HG03378 (cell line): ENCODE data around the gene DNPEP.
"Not testable (repeated sequence)": the region's sequence is repeated elsewhere in the genome, so short reads cannot be mapped to it uniquely, and the experiment has no call there.

ENCODE experiments used
- ATAC-seq: cut with Tn5 transposase; IDR thresholded peaks from one replicate; pipeline ENCODE4 v1.9.1; 2021; ENCODE audit warnings: mild to moderate bottlenecking, moderate library complexity; ENCODE audit not compliant: unreplicated experiment

Gene DNPEP

DNA sequence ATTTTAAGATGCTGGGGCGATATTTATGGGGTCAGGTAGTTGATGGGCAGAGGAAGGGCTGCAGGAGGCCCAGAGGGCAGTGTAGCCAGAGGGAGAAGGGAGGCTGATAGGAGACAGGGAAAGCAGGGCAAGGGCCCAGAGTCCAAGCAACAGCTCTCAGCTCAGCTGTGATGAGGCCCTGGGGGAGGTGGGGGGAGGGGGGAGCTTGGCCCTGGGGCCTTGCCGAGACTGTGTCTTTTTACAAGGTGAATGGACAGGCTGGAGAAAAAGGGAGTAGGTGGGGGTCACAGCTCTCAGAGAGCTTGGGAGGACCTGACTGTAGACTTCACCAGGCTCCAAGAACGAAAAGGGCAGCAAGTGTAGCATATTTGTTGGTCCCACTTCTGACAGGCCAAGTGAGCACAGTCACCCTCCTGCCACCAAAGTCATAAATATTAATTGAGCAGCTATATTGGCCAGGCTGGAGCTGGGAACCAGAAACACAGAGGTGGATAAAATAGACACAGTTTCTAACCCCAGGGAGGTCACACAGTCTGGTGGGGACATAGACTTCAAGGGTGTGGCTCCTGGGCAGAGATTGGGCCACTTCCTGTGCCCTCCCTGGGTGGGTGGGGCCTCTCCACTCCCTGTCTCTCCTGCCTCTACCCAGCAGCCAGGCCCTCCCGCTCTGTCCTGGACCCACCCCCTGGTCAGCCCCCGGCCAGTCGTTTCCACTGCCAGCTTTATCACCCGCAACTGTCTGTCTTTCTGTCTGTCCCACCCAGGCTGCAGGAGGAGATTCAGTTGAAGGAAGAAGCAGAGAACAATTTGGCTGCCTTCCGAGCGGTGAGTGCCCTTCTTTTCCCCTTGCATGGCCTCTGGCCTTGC lies 31.9 kb upstream of the DNPEP start:
- no peak for ATAC-seq

DNA sequence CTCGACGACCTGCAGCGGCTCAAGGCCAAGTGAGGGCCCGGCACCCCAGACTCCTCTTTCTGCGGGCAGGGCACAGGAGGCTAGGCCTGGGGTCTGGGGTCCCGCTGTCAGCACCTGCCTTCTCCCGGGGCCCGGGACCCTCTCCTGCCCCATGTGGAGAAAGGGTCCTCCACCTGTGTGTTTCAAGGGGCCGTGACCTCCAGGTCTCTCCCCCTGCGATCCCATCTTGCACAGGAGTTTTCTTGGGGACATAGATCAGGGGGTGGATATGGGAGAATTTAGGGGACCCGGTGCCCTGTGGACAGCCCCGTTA lies 31.3 kb upstream of the DNPEP start:
- ATAC-seq = no peak

DNA sequence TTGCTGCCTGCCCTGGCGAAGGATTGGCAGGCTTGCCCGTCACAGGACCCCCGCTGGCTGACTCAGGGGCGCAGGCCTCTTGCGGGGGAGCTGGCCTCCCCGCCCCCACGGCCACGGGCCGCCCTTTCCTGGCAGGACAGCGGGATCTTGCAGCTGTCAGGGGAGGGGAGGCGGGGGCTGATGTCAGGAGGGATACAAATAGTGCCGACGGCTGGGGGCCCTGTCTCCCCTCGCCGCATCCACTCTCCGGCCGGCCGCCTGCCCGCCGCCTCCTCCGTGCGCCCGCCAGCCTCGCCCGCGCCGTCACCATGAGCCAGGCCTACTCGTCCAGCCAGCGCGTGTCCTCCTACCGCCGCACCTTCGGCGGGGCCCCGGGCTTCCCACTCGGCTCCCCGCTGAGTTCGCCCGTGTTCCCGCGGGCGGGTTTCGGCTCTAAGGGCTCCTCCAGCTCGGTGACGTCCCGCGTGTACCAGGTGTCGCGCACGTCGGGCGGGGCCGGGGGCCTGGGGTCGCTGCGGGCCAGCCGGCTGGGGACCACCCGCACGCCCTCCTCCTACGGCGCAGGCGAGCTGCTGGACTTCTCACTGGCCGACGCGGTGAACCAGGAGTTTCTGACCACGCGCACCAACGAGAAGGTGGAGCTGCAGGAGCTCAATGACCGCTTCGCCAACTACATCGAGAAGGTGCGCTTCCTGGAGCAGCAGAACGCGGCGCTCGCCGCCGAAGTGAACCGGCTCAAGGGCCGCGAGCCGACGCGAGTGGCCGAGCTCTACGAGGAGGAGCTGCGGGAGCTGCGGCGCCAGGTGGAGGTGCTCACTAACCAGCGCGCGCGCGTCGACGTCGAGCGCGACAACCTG lies 30.7 kb upstream of the DNPEP start, which contains the start of gene DES:
Gene DES, plus strand, starts transcription at position 223 of the 857 bp plus-strand sequence. Its CDS starts 86 bp downstream, at position 309.
- no peak for ATAC-seq

DNA sequence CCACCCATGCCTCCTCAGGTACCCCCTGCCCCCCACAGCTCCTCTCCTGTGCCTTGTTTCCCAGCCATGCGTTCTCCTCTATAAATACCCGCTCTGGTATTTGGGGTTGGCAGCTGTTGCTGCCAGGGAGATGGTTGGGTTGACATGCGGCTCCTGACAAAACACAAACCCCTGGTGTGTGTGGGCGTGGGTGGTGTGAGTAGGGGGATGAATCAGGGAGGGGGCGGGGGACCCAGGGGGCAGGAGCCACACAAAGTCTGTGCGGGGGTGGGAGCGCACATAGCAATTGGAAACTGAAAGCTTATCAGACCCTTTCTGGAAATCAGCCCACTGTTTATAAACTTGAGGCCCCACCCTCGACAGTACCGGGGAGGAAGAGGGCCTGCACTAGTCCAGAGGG lies 29.7 kb upstream of the DNPEP start:
- no peak for ATAC-seq

DNA sequence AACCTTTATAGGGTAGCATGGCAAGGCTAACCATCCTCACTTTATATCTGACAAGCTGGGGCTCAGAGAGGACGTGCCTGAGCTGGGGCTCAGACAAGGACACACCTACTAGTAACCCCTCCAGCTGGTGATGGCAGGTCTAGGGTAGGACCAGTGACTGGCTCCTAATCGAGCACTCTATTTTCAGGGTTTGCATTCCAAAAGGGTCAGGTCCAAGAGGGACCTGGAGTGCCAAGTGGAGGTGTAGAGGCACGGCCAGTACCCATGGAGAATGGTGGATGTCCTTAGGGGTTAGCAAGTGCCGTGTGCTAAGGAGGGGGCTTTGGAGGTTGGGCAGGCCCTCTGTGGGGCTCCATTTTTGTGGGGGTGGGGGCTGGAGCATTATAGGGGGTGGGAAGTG lies 29.2 kb upstream of the DNPEP start:
- ATAC-seq = no peak

DNA sequence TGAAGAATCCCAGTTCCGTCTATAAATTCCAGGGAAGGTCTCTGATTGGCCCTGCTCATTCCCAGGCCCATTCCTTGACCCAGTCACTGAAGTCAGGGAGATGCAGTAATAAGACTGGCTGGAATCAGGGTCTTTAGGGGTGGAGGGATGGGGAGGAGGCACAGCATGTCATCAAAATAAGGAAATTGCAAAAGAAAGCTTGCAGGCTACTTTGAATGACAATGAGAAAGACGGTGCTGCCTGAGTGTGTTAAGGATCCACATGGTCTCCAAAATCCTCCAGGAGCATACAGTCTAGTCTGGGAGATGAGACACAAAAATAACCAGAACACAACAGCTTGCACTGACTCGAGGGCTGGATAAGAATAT lies 28.5 kb upstream of the DNPEP start:
- ATAC-seq = no peak

DNA sequence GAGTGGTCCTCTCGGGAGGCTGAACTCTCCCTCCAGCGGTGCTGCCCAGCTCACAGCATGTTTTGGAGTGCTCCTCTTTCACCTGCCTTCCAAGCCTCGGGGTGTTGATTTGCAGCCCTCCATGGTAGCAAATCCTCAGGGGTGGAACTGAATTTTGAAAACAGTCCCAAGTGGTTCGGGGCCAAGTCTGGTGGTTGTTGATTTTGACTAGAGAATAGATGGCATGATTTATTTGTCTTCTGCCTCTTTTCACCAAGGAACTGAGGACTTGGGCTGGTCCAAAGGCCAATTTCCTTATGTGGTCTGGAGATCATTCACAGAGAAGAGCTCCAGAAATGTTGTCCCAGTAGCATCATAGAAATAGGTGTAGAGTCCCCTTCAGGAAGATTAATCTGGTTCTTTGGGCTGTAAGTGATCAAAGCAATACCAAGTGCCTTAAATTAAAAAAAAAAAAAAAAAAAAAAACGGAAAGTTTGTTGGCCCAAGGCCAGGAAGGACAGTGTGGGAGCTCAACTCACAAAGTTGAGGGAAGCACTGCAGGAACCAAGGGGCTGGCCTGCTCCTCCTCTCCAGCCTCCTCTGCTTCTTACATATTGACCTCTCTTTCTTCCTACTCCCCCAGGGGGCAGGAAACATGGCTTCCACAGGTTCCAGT lies 28.0 kb upstream of the DNPEP start:
- no peak for ATAC-seq

DNA sequence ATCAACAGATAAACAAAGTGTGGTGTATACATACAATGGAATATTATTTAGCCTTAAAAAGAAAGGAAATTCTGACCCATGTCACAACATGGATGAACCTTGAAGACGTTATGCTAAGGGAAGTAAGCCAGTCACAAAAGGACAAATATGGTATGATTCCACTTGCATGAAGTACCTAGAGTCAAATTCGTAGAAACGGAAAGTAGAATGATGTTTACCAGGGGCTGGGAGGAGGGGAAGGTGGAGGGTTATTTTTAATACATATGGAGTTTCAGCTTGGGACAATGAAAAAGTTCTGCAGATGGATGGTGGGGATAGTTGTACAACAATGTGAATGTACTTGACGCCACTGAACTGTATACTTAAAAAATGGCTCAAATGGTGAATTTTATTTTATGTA lies 27.1 kb upstream of the DNPEP start:
- no peak for ATAC-seq

DNA sequence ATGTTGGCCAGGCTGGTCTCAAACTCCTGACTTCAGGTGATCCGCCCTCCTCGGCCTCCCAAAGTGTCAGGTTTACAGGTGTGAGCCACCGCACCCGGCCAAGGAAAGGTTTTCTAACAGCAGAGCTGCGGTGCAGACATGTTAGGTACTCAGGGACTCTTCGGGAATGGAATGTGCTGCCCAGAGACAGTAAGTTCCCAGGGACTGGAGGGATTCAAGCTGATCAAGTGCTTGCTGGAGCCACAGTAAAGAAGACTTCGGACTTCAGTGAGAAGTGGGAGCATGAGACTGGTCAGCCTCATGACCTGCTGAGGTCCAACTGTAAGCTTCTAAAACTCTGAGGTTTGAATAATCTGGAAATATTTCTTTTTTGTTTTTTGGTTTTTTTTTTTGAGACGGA lies 22.7 kb upstream of the DNPEP start:
- ATAC-seq = no peak

DNA sequence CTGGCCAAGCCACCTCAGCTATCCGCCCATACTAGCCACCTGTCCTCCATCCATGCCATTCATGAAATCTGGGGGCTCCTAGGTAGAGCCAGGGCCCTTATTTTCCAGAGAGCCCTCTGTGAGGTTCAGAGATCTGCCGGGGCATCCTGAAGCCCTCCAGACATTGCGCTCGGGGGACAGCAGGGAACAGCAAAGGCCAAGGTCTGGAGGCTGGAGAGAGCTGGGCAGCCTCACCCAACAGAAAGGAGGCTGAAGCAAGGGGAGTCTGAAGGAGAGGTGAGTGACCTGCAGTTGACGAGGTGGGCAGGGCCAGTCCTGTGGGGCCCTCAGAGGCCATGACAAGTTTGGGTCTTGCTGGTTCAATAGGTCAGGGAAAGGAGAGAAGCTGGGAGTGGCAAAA lies 21.9 kb upstream of the DNPEP start:
- ATAC-seq = no peak

DNA sequence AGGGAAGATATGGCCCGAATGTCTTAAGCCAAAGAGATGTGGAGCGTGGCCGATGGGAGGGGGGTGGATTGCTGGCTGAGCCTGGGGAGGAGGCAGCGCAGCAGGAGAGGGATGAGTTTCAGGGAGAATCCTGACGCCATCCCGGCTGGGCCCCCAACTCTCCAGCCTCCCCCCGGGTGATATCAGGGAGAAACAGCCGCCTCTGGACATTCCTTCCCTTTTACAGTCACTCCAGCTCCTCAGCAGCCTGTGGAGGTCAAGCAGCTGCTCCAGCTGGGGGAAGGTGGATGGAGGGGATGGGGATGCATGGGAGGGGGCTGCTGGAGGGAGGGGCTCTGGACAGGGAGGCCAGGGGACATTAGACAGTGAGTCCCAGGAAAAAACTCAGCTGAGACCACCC lies 20.9 kb upstream of the DNPEP start:
- ATAC-seq = no peak

DNA sequence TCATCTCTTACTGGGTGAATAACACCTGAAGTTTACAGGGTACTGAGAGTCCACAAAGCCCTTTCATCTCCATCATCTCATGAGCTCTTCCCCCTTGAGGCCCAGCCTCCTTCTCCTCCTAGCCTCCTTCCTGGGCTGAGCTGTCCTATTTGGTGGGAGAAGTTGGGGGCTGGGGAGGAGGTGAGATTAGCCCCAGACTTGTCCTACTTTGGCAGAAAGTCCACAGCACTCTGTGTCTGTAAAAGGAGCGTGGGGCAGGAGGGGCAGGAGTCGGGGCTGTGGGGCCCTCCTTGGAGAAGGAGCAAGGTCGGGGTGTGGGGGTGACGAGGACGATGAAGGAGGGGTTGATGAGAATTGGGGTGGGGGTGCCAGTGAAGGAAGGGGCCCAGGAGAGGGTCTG lies 20.5 kb upstream of the DNPEP start:
- ATAC-seq = no peak

DNA sequence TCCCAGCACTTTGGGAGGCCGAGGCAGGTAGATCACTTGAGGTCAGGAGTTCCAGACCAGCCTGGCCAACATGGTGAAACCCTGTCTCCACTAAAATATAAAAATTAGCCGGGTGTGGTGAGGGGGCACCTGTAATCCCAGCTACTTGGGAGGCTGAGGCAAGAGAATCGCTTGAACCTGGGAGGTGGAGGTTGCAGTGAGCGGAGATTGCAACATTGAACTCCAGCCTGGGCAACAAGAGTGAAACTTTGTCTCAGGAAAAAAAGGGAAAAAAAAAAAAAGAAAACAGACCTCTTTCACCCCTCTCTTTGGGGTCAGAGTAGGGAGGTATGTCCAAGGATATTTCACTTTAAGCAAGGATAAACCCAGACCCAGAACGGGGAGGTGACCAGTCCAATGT lies 19.6 kb upstream of the DNPEP start:
- not testable (repeated sequence) for ATAC-seq

DNA sequence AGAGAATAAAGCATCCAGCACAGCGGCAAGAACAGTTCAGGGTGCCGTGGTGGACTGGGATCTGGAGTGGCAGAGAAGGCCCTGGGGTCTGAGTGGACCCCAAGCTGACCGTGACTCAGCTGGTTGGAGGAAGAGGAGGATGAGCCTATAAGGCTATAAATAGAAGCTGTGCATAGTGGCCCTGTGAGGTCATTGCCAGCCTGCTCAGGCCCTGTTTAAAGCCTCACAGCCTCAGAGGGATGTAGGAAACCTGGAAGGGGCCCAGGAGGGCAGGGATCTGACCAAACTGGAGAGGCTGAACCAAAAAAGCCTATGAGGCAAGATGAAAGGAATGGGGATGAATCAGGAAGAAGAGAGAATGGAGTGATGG lies 19.1 kb upstream of the DNPEP start:
- ATAC-seq = no peak

DNA sequence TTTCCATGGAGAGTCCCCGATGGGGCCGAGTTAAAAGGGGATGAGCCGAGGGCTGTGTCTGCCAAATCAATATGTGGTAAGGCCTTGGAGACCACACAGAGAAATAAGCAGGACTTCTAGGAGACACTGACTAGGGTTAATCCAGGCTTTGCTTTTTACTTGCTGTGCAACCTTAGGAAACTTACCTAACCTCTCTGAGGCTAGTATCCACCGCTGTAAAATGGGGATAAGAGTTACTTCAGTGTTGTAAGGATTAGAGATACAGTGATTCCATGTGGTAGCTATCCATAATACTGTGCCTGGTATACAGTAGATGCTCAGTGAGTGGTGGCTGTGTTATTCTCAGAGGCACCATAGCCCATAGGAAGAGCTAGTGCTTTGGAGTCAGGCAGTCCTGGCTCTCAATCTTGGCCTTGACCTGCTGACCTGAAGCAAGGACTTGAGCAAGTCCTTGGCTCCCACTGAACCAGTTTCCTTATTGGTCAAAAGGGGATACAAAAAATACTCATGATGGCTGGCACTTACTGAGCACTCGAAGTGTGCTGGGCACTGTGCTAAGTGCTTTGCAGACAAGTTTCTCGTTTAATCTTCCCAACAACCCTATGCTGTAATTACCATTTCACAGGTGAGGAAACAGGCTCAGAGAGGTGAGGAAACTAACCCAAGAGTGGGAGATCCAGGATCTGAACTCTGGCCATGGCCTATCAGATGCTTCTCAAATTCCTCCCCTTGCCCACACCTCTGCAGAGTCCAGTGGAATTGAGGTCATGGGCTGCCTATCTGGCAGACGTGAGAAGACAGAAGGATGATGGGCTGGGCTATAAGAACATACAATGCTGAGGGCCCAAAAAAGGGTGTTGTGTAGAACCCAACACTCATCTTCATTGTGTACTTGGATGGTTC lies 18.5 kb upstream of the DNPEP start:
- ATAC-seq = no peak

DNA sequence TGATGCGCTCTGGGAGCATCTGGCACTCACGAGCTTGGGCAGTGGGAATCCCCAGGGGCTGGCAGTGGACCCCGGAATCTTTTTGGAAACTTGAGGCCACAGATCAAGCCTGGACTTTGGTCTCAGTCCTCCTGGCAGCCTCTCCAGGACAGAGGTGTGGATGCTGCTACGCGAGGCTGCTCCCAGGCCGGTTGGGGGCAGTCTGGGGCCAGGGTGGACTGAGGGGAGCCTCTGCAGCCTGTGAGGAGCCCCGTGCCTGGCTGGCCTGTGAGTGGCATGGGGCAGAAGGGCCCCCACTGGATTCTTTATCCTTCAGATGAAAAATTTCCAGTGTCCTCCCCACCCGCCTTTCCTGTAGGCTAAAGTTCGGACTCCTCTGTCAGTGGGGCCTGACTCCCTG lies 17.7 kb upstream of the DNPEP start:
- no peak for ATAC-seq

DNA sequence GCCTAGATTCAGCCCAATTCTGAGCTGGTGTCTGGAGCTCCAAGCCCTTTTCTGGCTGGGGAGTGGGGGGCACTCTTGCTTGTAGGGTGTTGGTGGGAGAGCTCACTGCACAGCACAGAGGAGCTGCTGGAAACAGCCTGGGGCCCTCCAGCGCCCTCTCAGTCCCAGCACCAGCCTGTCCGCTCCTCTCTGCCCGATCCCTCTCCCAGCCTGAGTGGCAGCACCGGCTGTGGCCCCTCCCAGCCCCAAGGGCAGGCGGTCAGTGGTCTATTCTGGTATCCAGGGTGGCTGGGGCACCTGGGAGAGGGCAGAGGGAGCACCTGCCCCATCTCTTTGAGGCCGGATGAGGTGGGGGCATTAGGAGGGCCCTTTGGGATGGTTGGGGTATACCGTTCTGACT lies 17.2 kb upstream of the DNPEP start:
- ATAC-seq = no peak

DNA sequence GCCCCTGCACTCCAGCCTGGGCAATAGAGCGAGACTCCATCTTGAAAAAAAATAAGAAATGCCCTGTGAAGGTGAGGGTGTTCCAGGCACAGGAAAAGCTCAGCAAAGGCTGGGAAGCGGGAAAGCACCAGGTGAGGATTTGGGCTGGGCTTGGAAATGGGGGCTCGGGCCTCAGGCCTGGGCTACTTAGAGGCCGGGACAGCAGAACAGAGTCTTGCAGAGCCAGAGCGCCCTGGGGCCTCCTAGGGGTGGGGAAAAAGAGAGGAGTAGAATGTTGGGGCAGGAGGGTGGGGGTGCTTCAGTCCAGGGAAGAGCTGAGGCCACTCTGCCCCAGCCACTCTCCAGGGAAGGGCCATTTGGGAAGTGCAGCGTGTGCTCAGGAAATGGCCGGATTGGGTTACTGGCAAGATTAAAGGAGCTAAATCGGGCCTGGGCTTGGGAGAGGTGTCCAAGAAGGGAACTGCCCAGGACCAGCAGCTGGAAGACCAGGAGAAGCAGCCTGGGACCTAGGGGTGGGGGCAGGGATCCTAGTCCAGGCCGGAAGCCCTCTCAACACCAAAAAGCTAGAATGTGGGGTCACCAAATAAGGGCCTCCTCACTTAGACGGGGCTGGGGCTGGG lies 16.7 kb upstream of the DNPEP start:
- ATAC-seq = no peak

DNA sequence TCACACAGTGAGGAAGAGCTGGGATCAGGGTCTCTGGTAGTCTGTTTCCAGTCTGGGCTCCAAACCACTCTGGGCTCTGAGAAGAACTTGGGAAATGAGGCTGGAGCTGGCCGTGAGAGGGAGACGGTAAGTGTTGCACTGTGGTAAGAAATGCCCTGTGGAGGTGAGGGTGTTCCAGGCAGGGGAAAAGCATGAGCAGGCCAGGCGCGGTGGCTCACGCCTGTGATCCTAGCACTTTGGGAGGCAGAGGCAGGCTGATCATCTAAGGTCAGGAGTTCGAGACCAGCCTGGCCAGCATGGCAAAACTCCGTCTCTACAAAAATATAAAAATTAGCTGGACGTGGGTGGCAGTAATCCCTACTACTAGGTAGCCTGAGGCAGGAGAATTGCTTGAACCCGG lies 16.1 kb upstream of the DNPEP start:
- no peak for ATAC-seq
